AG04449 (cell line): Measurements from ENCODE around the gene RRP8.

Source experiments
- CTCF ChIA-PET: fragments of 350-600 bp; formaldehyde crosslinking; extraction: SDS; loops from one replicate; lab custom pipeline; 2021; ENCODE audit warnings: antibody characterized with exemption; lab: Yijun Ruan, JAX
- POLR2A ChIA-PET: fragments of 400-600, 350-600 bp; formaldehyde crosslinking; extraction: SDS; loops from one replicate; lab custom pipeline; 2020; ENCODE audit warnings: antibody characterized with exemption, inconsistent platforms; lab: Yijun Ruan, JAX
- DNase-seq: peaks from one replicate; pipeline ENCODE4 v3.0.0-alpha.2; 2010; ENCODE audit warnings: low read depth, low spot score
- H3K4me3 ChIP-seq: 2 replicates; pipeline ENCODE4 v1.5.1; 2011; ENCODE audit warnings: low read depth, mild to moderate bottlenecking, control low read depth, low read length
- CTCF ChIP-seq: IDR thresholded peaks from one replicate; pipeline ENCODE4 v1.5.1; 2011; ENCODE audit warnings: mild to moderate bottlenecking, moderate library complexity, low read length, control low read depth, inconsistent platforms; ENCODE audit not compliant: insufficient read depth; ENCODE audit errors: missing control alignments

Gene RRP8

DNA sequence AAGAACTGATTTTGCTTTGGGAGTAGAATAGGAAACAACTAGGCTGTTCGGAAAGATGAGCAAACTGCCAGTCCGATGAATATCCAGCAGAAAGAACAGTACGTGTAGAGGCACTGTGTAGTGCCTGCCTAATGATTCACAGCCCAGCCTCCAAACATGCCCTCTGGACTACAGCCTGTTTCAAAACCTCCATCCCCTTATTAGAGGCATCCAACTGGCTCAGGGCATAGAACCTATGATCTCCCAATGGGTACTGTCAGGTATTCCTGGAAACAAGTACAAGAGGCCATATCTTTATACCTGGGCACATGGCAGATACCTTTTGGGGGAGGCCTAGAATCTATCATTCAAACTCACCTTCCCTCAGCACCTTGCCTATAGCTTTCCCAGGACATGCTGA is 4.9 kb downstream of the RRP8 start:
- DNase-seq: no peak
- no peak for TF ChIP-seq CTCF
- no peak overlapping the region for H3K4me3 ChIP-seq
- POLR2A ChIA-PET: no interaction called here
- CTCF ChIA-PET: interaction anchor here (0.8 to 1.6 kb wide), 3 partner anchors 65 to 221 kb away, joined by 3 to 4 read pairs (median 3); no protein-coding TSS in a partner anchor

- H3K4me3 ChIP-seq: no peak overlapping the region
- ChIA-PET POLR2A (no interaction called here), CTCF (interaction anchor here (0.8 to 1.6 kb wide), 5 partner anchors 9 to 88 kb away, joined by 3 to 4 read pairs (median 3); no protein-coding TSS in a partner anchor)
- TF ChIP-seq CTCF: no peak
- DNase-seq: no peak
Measured at GRCh38 chr11:6596239-6596877, 7.1 kb downstream of the RRP8 start.

DNA sequence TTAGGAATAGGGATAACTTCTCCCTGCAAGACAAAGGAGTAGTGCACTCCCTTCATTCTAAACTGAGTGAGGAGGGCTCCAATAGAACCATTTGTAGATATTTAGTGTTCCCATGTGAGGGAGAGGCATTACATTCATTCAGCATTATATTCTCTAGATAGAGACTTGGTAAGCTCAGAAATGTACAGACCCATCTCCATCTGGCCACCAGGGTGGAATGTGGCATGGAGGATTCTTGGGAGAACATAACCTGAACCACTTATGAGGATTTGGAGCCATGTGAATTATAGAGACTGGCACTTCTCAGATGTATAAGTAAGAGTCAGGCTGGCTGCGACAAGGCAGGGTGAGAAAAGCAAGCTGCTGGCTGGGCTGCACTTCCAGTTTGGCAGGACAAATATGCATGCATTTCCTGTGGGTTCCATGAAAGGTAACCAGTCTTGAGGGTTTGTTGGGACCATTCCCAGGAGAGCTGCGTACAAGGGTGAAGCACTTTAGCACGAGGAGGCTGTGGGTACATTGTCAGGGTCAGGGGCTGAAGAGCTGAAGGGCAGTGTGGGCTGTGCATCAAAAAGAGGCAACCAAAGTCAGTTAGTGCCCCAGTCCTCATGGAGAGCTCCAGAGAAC is 9.2 kb downstream of the RRP8 start:
- no peak for DNase-seq
- TF ChIP-seq CTCF: no peak
- ChIA-PET POLR2A (interaction anchor here (1.4 kb wide), 1 partner anchor 13 kb away, joined by 6 read pairs; no protein-coding TSS in a partner anchor), CTCF (interaction anchor here (0.6 to 1.4 kb wide), 5 partner anchors 14 to 215 kb away, joined by 3 to 5 read pairs (median 3); partner anchors contain the start of genes MRPL17 and TPP1)
- no peak overlapping the region for H3K4me3 ChIP-seq

GRCh38 chr11:6588018-6588417 is 15.4 kb downstream of the RRP8 start:
- POLR2A ChIA-PET: no interaction called here
- H3K4me3 ChIP-seq: no peak overlapping the region
- TF ChIP-seq CTCF: no peak
- DNase-seq: no peak
- CTCF ChIA-PET: interaction anchor here (2.2 kb wide), 1 partner anchor 57 kb away, joined by 6 read pairs; no protein-coding TSS in a partner anchor

GRCh38 chr11:6587360-6587953 is 16.0 kb downstream of the RRP8 start:
- H3K4me3 ChIP-seq: no peak overlapping the region
- CTCF ChIA-PET: interaction anchor here (1.3 to 2.2 kb wide), 2 partner anchors 9 to 57 kb away, joined by 3 to 6 read pairs; no protein-coding TSS in a partner anchor
- DNase-seq: no peak
- TF ChIP-seq CTCF: no peak
- POLR2A ChIA-PET: no interaction called here
